Duodenal mucosa (tissue), 2 donors: Measurements from ENCODE around the gene CCDC91.
"Not testable (repeated sequence)": the region's sequence is repeated elsewhere in the genome, so short reads cannot be mapped to it uniquely, and the experiment has no call there.

Source experiments
- H3K27ac ChIP-seq: one replicate; pipeline ENCODE4 v1.7.0; 2013; ENCODE audit warnings: low read depth, low read length
- H3K27me3 ChIP-seq, 2 donors: one replicate each; pipeline ENCODE4 v1.7.0; 2013; ENCODE audit warnings: low read length in 2 of 2, control low read depth in 1 of 2; ENCODE audit not compliant: insufficient read depth in 2 of 2, control insufficient read depth in 1 of 2
- H3K36me3 ChIP-seq, 2 donors: one replicate each; pipeline ENCODE4 v1.7.0; 2013; ENCODE audit warnings: low read length in 2 of 2, control low read depth in 1 of 2; ENCODE audit not compliant: insufficient read depth in 2 of 2, control insufficient read depth in 1 of 2
- H3K4me1 ChIP-seq, 2 donors: one replicate each; pipeline ENCODE4 v1.7.0; 2013; ENCODE audit warnings: low read length in 2 of 2, control low read depth in 1 of 2; ENCODE audit not compliant: insufficient read depth in 2 of 2, control insufficient read depth in 1 of 2
- H3K4me3 ChIP-seq, 2 donors: one replicate each; pipeline ENCODE4 v1.7.0; 2013; ENCODE audit warnings: low read length in 2 of 2, low read depth in 1 of 2
- H3K9ac ChIP-seq, 2 donors: one replicate each; pipeline ENCODE4 v1.7.0; 2013; ENCODE audit warnings: low read length in 2 of 2, low read depth in 1 of 2
- H3K9me3 ChIP-seq, 2 donors: one replicate each; pipeline ENCODE4 v1.7.0; 2013; ENCODE audit warnings: low read length in 2 of 2, control low read depth in 1 of 2; ENCODE audit not compliant: control insufficient read depth in 1 of 2

CCDC91 gene

GRCh38 chr12:28306535-28306934, 116.3 kb downstream of the CCDC91 start:
- H3K9me3 ChIP-seq: no peaks in the 10 kb centered on the region
- no peaks in the 10 kb centered on the region for H3K27me3 ChIP-seq
- H3K27ac ChIP-seq: no peak overlapping the region
- no peaks in the 10 kb centered on the region for H3K4me1 ChIP-seq
- no peak overlapping the region for H3K4me3 ChIP-seq
- H3K36me3 ChIP-seq: peaks cover 8 to 12% of the 10 kb centered on the region in 2 donors
- no peak overlapping the region for H3K9ac ChIP-seq

GRCh38 chr12:28308891-28309290, 118.6 kb downstream of the CCDC91 start:
- Histone ChIP-seq H3K27me3 (no peaks in the 10 kb centered on the region), H3K4me1 (no peaks in the 10 kb centered on the region), H3K36me3 (peaks cover 8 to 14% of the 10 kb centered on the region in 2 donors), H3K9me3 (no peaks in the 10 kb centered on the region), H3K4me3 (no peak overlapping the region), H3K9ac (no peak overlapping the region), H3K27ac (no peak overlapping the region)

GRCh38 chr12:28313631-28314030, 123.4 kb downstream of the CCDC91 start:
- peaks cover 9 to 10% of the 10 kb centered on the region in 2 donors for H3K36me3 ChIP-seq
- no peak overlapping the region for H3K9ac ChIP-seq
- H3K9me3 ChIP-seq: no peaks in the 10 kb centered on the region
- no peaks in the 10 kb centered on the region for H3K27me3 ChIP-seq
- H3K4me3 ChIP-seq: no peak overlapping the region
- H3K4me1 ChIP-seq: no peaks in the 10 kb centered on the region
- H3K27ac ChIP-seq: no peak overlapping the region

- Histone ChIP-seq H3K27ac (no peak overlapping the region), H3K36me3 (peaks cover 4 to 7% of the 10 kb centered on the region in 2 donors), H3K9me3 (no peaks in the 10 kb centered on the region), H3K9ac (no peak overlapping the region), H3K27me3 (no peaks in the 10 kb centered on the region), H3K4me3 (no peak overlapping the region), H3K4me1 (peaks cover 0 to 5% of the 10 kb centered on the region in 2 donors)
Observed at GRCh38 chr12:28316049-28316448, 125.8 kb downstream of the CCDC91 start.

GRCh38 chr12:28318273-28318672, 128.0 kb downstream of the CCDC91 start:
- Histone ChIP-seq H3K9ac (no peak overlapping the region), H3K9me3 (no peaks in the 10 kb centered on the region), H3K4me1 (peaks cover 0 to 5% of the 10 kb centered on the region in 2 donors), H3K27ac (no peak overlapping the region), H3K36me3 (peaks cover 0 to 7% of the 10 kb centered on the region in 2 donors), H3K27me3 (no peaks in the 10 kb centered on the region), H3K4me3 (no peak overlapping the region)

GRCh38 chr12:28320353-28320752, 130.1 kb downstream of the CCDC91 start:
- Histone ChIP-seq H3K9ac (no peak overlapping the region), H3K4me3 (no peak overlapping the region), H3K27ac (no peak overlapping the region), H3K27me3 (no peaks in the 10 kb centered on the region), H3K9me3 (no peaks in the 10 kb centered on the region), H3K4me1 (peaks cover 0 to 5% of the 10 kb centered on the region in 2 donors), H3K36me3 (peaks cover 0 to 6% of the 10 kb centered on the region in 2 donors)

GRCh38 chr12:28327722-28328121, 137.5 kb downstream of the CCDC91 start:
- no peaks in the 10 kb centered on the region for H3K36me3 ChIP-seq
- H3K27me3 ChIP-seq: no peaks in the 10 kb centered on the region
- no peaks in the 10 kb centered on the region for H3K4me1 ChIP-seq
- H3K9ac ChIP-seq: no peak overlapping the region
- H3K4me3 ChIP-seq: no peak overlapping the region
- H3K27ac ChIP-seq: no peak overlapping the region
- H3K9me3 ChIP-seq: no peaks in the 10 kb centered on the region

GRCh38 chr12:28328967-28329366, 138.7 kb downstream of the CCDC91 start:
- Histone ChIP-seq H3K9ac (no peak overlapping the region), H3K9me3 (no peaks in the 10 kb centered on the region), H3K27ac (no peak overlapping the region), H3K4me3 (no peak overlapping the region), H3K36me3 (no peaks in the 10 kb centered on the region), H3K27me3 (no peaks in the 10 kb centered on the region), H3K4me1 (no peaks in the 10 kb centered on the region)

GRCh38 chr12:28329727-28330126, 139.5 kb downstream of the CCDC91 start:
- not testable (repeated sequence) for H3K4me1 ChIP-seq, H3K36me3 ChIP-seq, H3K27me3 ChIP-seq, H3K4me3 ChIP-seq, H3K27ac ChIP-seq, H3K9ac ChIP-seq, H3K9me3 ChIP-seq

- H3K4me3 ChIP-seq, H3K27me3 ChIP-seq, H3K36me3 ChIP-seq, H3K9ac ChIP-seq, H3K9me3 ChIP-seq, H3K27ac ChIP-seq, H3K4me1 ChIP-seq: not testable (repeated sequence)
Observed at GRCh38 chr12:28330232-28330631, 140.0 kb downstream of the CCDC91 start.

- H3K4me3 ChIP-seq: no peak overlapping the region
- H3K27me3 ChIP-seq: no peaks in the 10 kb centered on the region
- no peaks in the 10 kb centered on the region for H3K9me3 ChIP-seq
- H3K27ac ChIP-seq: no peak overlapping the region
- no peak overlapping the region for H3K9ac ChIP-seq
- H3K36me3 ChIP-seq: no peaks in the 10 kb centered on the region
- H3K4me1 ChIP-seq: no peaks in the 10 kb centered on the region
Observed at GRCh38 chr12:28331130-28331529, 140.9 kb downstream of the CCDC91 start.
